Panc1 (cell line): Measurements from ENCODE around the gene TAC4. TPM values are rescaled to one million over a fixed set of nuclear protein-coding genes. Genes with fewer than 3 reads are reported as not detected.
A peak's percentile ranks its signal among the peaks of the same experiment; 100 is the strongest.

Source experiments
- ATAC-seq: fragments of 200-7000 bp; cut with Tn5 transposase; 2 replicates; pipeline ENCODE4 v1.9.1; 2020; ENCODE audit warnings: mild to moderate bottlenecking, moderate library complexity
- BruUV-seq: library from RNA; stranded (reverse); fragments of 400-500 nt; replicated peaks from 2 replicates; lab custom pipeline; 2021; lab: Mats Ljungman, UMichigan
- CTCF ChIA-PET: fragments of 300-600 bp; sonication (Branson Sonifier 250); formaldehyde crosslinking; loops from one replicate; lab custom pipeline; 2022; ENCODE audit warnings: antibody characterized with exemption; lab: Charles Lee
- POLR2A ChIA-PET: fragments of 300-600 bp; sonication (Branson Sonifier 250); formaldehyde crosslinking; loops from one replicate; lab custom pipeline; 2022; ENCODE audit warnings: antibody characterized with exemption; lab: Charles Lee
- DNase-seq: peaks from one replicate; pipeline ENCODE4 v3.0.0-alpha.2; 2010; ENCODE audit warnings: low read depth, low spot score
- H3K27ac ChIP-seq: 2 replicates; pipeline ENCODE4 v1.5.1; 2011; ENCODE audit warnings: mild to moderate bottlenecking, low read length, inconsistent platforms
- H3K27me3 ChIP-seq: fragments of 200-500 bp; sonication (Bioruptor generic); 2 replicates; pipeline ENCODE4 v1.6.0; 2014; ENCODE audit warnings: low read length, inconsistent platforms; ENCODE audit not compliant: control insufficient read depth, insufficient read depth
- H3K36me3 ChIP-seq: fragments of 200-500 bp; sonication (Bioruptor generic); 2 replicates; pipeline ENCODE4 v1.5.1; 2014; ENCODE audit warnings: inconsistent platforms, mild to moderate bottlenecking, low read length, moderate library complexity; ENCODE audit not compliant: control insufficient read depth, insufficient read depth
- H3K4me1 ChIP-seq: 2 replicates; pipeline ENCODE4 v1.5.1; 2011; ENCODE audit warnings: inconsistent platforms, mild to moderate bottlenecking, low read length, moderate library complexity; ENCODE audit not compliant: control insufficient read depth, insufficient read depth
- H3K4me3 ChIP-seq, 2 experiments: 2 replicates each; pipeline ENCODE4 v1.5.1; 2011 to 2012; ENCODE audit warnings: low read depth in 2 of 2, low read length in 2 of 2, mild to moderate bottlenecking in 2 of 2, inconsistent platforms in 1 of 2, moderate library complexity in 1 of 2
- H3K9me3 ChIP-seq: fragments of 200-500 bp; sonication (Bioruptor generic); 2 replicates; pipeline ENCODE4 v1.5.1; 2014; ENCODE audit warnings: low read depth, mild to moderate bottlenecking, inconsistent platforms, low read length, moderate library complexity; ENCODE audit not compliant: control insufficient read depth, insufficient read depth
- CTCF ChIP-seq: fragments of 450-650 bp; IDR thresholded peaks from 2 replicates; pipeline ENCODE4 v1.5.1; 2017; ENCODE audit warnings: mild to moderate bottlenecking
- POLR2AphosphoS5 ChIP-seq: IDR thresholded peaks from 2 replicates; pipeline ENCODE4 v1.6.1; 2012; ENCODE audit warnings: mild to moderate bottlenecking, low read depth, low read length, moderate library complexity
- REST ChIP-seq, 2 experiments: IDR thresholded peaks; 2 replicates each; pipeline ENCODE4 v1.6.1; 2011 to 2012; ENCODE audit warnings: low read depth in 2 of 2, control low read depth in 1 of 2, low read length in 1 of 2, mild to moderate bottlenecking in 1 of 2, moderate library complexity in 1 of 2; ENCODE audit not compliant: insufficient read depth in 1 of 2
- SIN3A ChIP-seq: IDR thresholded peaks from 2 replicates; pipeline ENCODE4 v1.6.1; 2012; ENCODE audit warnings: low read depth, mild to moderate bottlenecking, low read length, moderate library complexity, borderline replicate concordance; ENCODE audit not compliant: insufficient read depth
- TCF7L2 ChIP-seq: IDR thresholded peaks from 2 replicates; pipeline ENCODE4 v1.6.1; 2011; ENCODE audit warnings: mild to moderate bottlenecking, low read depth, low read length, inconsistent platforms
- in situ Hi-C: cut with HindIII; loops from 2 replicates; pipeline ENCODE4 v1.10.0; 2016; ENCODE audit warnings: low sequenced_read_pairs, low pct_unique_long_range_greater_than_20kb
- intact Hi-C: fragments of 100-400 bp; cut with micrococcal nuclease; formaldehyde crosslinking; loops from one replicate; pipeline ENCODE4 v1.10.0; 2022; ENCODE audit not compliant: unreplicated experiment
- total RNA-seq: library from RNA; stranded (reverse); gene quantifications from one replicate; pipeline ENCODE4 v1.2.1, GENCODE V29; 2021; ENCODE audit not compliant: unreplicated experiment

Gene TAC4
- total RNA-seq, 1 experiment from 2014 or later: not detected

- no peaks in the 10 kb centered on the region for H3K9me3 ChIP-seq
- ChIA-PET POLR2A (no interaction called here), CTCF (interaction anchor here (1.5 to 4.9 kb wide), 2 partner anchors 36 to 134 kb away, joined by 3 to 55 read pairs; no protein-coding TSS in a partner anchor)
- H3K27me3 ChIP-seq: no peaks in the 10 kb centered on the region
- no TSS peak for BruUV-seq
- peaks cover 3% of the 10 kb centered on the region; the same call in 1 of the 2 replicates for H3K4me1 ChIP-seq
- no peak for TF ChIP-seq POLR2AphosphoS5
- TF ChIP-seq CTCF: no peak
- no peak for TF ChIP-seq REST (IDR thresholded peaks at IDR 0.05; ENCODE audit: insufficient read depth in 1 of 2, low read depth in 2 of 2, low read length in 1 of 2)
- ATAC-seq: no peak
- no peak for DNase-seq
- intact Hi-C loops: no loop called here
- no peaks in the 10 kb centered on the region for H3K36me3 ChIP-seq
- no peak overlapping the region for H3K27ac ChIP-seq
- in situ Hi-C loops: no loop called here
- H3K4me3 ChIP-seq: no peak overlapping the region
Measured at GRCh38 chr17:49862781-49863331, 15.0 kb upstream of the TAC4 start.

GRCh38 chr17:49861150-49861884, 13.4 kb upstream of the TAC4 start:
- BruUV-seq: no TSS peak
- in situ Hi-C loops (no loop called here), intact Hi-C loops (loop anchor here (1.0 kb wide), 1 partner anchor 137 kb away; no protein-coding TSS in a partner anchor)
- POLR2A ChIA-PET: no interaction called here
- DNase-seq (no peak), ATAC-seq (peak; percentile 55)
- Histone ChIP-seq H3K36me3 (no peaks in the 10 kb centered on the region), H3K27me3 (no peaks in the 10 kb centered on the region), H3K27ac (no peak overlapping the region), H3K4me1 (peaks cover 3% of the 10 kb centered on the region; the same call in 1 of the 2 replicates), H3K4me3 (no peak overlapping the region), H3K9me3 (no peaks in the 10 kb centered on the region)
- TF ChIP-seq CTCF (peak; percentile 93), TCF7L2 (no peak), SIN3A (no peak), REST (IDR thresholded peaks at IDR 0.05; ENCODE audit: insufficient read depth in 1 of 2, low read depth in 2 of 2, low read length in 1 of 2) (no peak), POLR2AphosphoS5 (no peak)
- CTCF ChIA-PET: interaction anchor here (0.8 to 4.9 kb wide), 4 partner anchors 38 to 136 kb away, joined by 3 to 55 read pairs (median 9); partner anchors contain the start of gene DLX3
